Measurements from ENCODE around the gene ZNF397. TPM values are rescaled to one million over a fixed set of nuclear protein-coding genes. Genes with fewer than 3 reads are reported as not detected.

ZNF397 gene
- total and polyA plus RNA-seq, 9 of the 15 experiments (the other 6 are each of a cell fraction or from before 2014, with no cell fraction given): 6.4 to 24.2 (median 19.3) TPM

GRCh38 chr18:35276267-35276666, 35.4 kb downstream of the ZNF397 start:
- Histone ChIP-seq H3K4me1 (replicated peaks in 1 of 2; ENCODE audit: control insufficient read depth in 2 of 2, insufficient read depth in 2 of 2, low read length in 2 of 2) (no peaks in the 10 kb centered on the region), H3K9me3 (replicated peaks; ENCODE audit: control insufficient read depth, insufficient read depth, low read depth, low read length) (no peaks in the 10 kb centered on the region), H3K79me2 (ENCODE audit: control insufficient read depth, insufficient read depth, low read length) (no peaks in the 10 kb centered on the region), H3K4me3 (no peak overlapping the region), H3K27me3 (ENCODE audit: control insufficient read depth in 2 of 2, insufficient read depth in 2 of 2, low read length in 2 of 2) (no peaks in the 10 kb centered on the region), H3K27ac (ENCODE audit: extremely low read depth, low read depth, low read length) (no peak overlapping the region), H2AFZ (ENCODE audit: low read depth, low read length) (no peak overlapping the region), H3K36me3 (ENCODE audit: control insufficient read depth, insufficient read depth, low read length) (no peaks in the 10 kb centered on the region), H3K4me2 (ENCODE audit: insufficient read depth, low read length) (no peak overlapping the region), H3K9me1 (ENCODE audit: control insufficient read depth, insufficient read depth, low read length) (no peaks in the 10 kb centered on the region), H4K20me1 (replicated peaks; ENCODE audit: control insufficient read depth, insufficient read depth, low read length) (no peaks in the 10 kb centered on the region), H3K9ac (ENCODE audit: insufficient read depth in 1 of 2, low read depth in 2 of 2, low read length in 2 of 2) (no peak overlapping the region)
- DNase-seq (ENCODE audit: extremely low read depth in 1 of 4, low spot score in 3 of 4): no peak
- in situ Hi-C loops (cut with MboI): no loop called here
- CTCF ChIA-PET (ENCODE audit: low intra/inter-chr PET ratio): no interaction called here
- intact Hi-C loops (cut with micrococcal nuclease): no loop called here
- BruUV-seq (replicated peaks): no TSS peak
- 0 out of 3 replicates have a peak, but pooled peaks have one; percentile 42 for ATAC-seq
- TF ChIP-seq HNRNPUL1 (IDR thresholded peaks at IDR 0.05; ENCODE audit: low read length) (no peak), ZNF133 (CRISPR knock-in tag; IDR thresholded peaks at IDR 0.05) (no peak), PRPF4 (IDR thresholded peaks at IDR 0.05; ENCODE audit: insufficient read depth, low read depth, low read length, poor library complexity, severe bottlenecking) (no peak), ZNF444 (CRISPR knock-in tag; IDR thresholded peaks at IDR 0.05) (no peak), HINFP (tag; conservative IDR thresholded peaks at IDR 0.05; ENCODE audit: low read depth) (no peak), ZKSCAN8 (CRISPR knock-in tag; IDR thresholded peaks at IDR 0.05) (no peak), CCAR2 (IDR thresholded peaks at IDR 0.05; ENCODE audit: low read depth, low read length) (no peak), ZFP91 (CRISPR knock-in tag; IDR thresholded peaks at IDR 0.05) (no peak)
- FAIRE-seq: no peak
- WGBS (ENCODE audit: insufficient coverage, low coverage, missing lambda C conversion rate): 30% methylated on average over 3 of the region's 3 CpGs
- POLR2A ChIA-PET: no interaction called here

Measured in K562 (cell line).